ENCODE results near the gene CSMD2.

DNA sequence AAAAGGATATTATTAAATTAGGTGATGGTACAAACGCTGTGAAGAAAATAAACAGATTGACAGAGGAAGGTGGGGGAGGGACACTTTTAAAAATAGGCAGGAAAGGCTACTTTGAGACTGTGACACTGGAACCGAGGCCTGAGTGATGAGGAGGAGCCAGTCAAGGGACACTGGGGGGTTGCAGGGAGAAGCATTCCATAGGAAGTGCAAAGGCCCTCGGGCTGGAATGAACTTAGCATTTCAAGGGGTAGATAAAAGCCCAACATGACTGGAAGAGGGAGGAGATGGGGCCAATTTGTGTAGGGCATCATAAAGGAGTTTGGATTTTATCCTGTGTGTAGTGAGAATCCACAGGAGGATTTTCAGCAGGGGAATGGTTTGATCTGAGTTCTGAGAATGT lies 27.6 kb upstream of the CSMD2 start:
- TF ChIP-seq EP300 (IDR thresholded peaks at IDR 0.05; ENCODE audit: borderline replicate concordance in 1 of 2, low read depth in 1 of 2, low read length in 1 of 2) (no peak), CHD2 (IDR thresholded peaks at IDR 0.05; ENCODE audit: low read length, partially characterized antibody) (no peak)
- TF ChIP-seq, protein P1, sequence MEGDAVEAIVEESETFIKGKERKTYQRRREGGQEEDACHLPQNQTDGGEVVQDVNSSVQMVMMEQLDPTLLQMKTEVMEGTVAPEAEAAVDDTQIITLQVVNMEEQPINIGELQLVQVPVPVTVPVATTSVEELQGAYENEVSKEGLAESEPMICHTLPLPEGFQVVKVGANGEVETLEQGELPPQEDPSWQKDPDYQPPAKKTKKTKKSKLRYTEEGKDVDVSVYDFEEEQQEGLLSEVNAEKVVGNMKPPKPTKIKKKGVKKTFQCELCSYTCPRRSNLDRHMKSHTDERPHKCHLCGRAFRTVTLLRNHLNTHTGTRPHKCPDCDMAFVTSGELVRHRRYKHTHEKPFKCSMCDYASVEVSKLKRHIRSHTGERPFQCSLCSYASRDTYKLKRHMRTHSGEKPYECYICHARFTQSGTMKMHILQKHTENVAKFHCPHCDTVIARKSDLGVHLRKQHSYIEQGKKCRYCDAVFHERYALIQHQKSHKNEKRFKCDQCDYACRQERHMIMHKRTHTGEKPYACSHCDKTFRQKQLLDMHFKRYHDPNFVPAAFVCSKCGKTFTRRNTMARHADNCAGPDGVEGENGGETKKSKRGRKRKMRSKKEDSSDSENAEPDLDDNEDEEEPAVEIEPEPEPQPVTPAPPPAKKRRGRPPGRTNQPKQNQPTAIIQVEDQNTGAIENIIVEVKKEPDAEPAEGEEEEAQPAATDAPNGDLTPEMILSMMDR (IDR thresholded peaks at IDR 0.05): no peak
- TF ChIP-seq, protein P2, sequence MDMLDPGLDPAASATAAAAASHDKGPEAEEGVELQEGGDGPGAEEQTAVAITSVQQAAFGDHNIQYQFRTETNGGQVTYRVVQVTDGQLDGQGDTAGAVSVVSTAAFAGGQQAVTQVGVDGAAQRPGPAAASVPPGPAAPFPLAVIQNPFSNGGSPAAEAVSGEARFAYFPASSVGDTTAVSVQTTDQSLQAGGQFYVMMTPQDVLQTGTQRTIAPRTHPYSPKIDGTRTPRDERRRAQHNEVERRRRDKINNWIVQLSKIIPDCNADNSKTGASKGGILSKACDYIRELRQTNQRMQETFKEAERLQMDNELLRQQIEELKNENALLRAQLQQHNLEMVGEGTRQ (IDR thresholded peaks at IDR 0.05; ENCODE audit: borderline replicate concordance, low read depth, low read length): no peak
- TF ChIP-seq, protein P3, sequence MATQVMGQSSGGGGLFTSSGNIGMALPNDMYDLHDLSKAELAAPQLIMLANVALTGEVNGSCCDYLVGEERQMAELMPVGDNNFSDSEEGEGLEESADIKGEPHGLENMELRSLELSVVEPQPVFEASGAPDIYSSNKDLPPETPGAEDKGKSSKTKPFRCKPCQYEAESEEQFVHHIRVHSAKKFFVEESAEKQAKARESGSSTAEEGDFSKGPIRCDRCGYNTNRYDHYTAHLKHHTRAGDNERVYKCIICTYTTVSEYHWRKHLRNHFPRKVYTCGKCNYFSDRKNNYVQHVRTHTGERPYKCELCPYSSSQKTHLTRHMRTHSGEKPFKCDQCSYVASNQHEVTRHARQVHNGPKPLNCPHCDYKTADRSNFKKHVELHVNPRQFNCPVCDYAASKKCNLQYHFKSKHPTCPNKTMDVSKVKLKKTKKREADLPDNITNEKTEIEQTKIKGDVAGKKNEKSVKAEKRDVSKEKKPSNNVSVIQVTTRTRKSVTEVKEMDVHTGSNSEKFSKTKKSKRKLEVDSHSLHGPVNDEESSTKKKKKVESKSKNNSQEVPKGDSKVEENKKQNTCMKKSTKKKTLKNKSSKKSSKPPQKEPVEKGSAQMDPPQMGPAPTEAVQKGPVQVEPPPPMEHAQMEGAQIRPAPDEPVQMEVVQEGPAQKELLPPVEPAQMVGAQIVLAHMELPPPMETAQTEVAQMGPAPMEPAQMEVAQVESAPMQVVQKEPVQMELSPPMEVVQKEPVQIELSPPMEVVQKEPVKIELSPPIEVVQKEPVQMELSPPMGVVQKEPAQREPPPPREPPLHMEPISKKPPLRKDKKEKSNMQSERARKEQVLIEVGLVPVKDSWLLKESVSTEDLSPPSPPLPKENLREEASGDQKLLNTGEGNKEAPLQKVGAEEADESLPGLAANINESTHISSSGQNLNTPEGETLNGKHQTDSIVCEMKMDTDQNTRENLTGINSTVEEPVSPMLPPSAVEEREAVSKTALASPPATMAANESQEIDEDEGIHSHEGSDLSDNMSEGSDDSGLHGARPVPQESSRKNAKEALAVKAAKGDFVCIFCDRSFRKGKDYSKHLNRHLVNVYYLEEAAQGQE (IDR thresholded peaks at IDR 0.05; ENCODE audit: low read depth, low read length): no peak
